ENCODE results near the gene MLLT10. TPM values are rescaled to one million over a fixed set of nuclear protein-coding genes. Genes with fewer than 3 reads are reported as not detected.

Gene MLLT10
- total and polyA plus RNA-seq, 9 donors, result 23.6 to 55.1 (median 36.8) TPM

DNA sequence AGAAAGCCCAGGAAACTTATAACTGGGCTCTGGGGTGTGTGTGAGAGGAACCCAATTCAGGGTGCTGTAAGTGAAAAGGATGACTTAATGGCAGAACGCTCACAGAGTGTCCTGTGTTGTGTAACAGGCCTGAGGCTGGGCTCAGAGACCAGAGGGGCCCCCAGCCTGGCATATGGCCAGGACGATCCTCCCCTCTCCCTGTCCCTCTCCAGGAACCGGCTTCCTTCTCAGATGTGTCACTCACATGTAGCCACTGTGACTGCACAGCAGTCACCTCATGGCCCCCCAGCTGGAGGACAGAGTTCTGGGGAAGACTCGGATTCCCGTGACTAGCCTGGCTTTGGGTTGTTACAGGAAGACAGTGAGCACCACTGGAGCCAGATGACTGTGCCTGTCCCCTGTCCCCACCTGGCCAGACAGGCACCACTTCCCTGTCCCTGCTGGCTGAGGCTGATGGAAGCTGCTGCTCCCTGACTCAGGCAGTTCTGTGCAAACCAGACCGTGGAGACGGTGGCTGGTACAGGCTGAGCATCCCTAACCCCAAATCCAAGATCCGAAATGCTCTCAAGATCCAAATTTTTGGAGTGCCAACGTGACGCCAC is 220.5 kb downstream of the MLLT10 start:
- intact Hi-C loops (cut with DNase I), result no loop called here
- H3K27ac ChIP-seq, result no peak overlapping the region
- TF ChIP-seq POLR2A (IDR thresholded peaks at IDR 0.05), result no peak
- TF ChIP-seq EP300 (IDR thresholded peaks at IDR 0.05), result no peak
- TF ChIP-seq, protein P1, sequence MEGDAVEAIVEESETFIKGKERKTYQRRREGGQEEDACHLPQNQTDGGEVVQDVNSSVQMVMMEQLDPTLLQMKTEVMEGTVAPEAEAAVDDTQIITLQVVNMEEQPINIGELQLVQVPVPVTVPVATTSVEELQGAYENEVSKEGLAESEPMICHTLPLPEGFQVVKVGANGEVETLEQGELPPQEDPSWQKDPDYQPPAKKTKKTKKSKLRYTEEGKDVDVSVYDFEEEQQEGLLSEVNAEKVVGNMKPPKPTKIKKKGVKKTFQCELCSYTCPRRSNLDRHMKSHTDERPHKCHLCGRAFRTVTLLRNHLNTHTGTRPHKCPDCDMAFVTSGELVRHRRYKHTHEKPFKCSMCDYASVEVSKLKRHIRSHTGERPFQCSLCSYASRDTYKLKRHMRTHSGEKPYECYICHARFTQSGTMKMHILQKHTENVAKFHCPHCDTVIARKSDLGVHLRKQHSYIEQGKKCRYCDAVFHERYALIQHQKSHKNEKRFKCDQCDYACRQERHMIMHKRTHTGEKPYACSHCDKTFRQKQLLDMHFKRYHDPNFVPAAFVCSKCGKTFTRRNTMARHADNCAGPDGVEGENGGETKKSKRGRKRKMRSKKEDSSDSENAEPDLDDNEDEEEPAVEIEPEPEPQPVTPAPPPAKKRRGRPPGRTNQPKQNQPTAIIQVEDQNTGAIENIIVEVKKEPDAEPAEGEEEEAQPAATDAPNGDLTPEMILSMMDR (IDR thresholded peaks at IDR 0.05), result no peak
- DNase-seq, result no peak
- H3K4me1 ChIP-seq (ENCODE audit: insufficient read depth), result peaks cover 8% of the 10 kb centered on the region
- H3K4me3 ChIP-seq, result no peak overlapping the region
- H3K9me3 ChIP-seq, result no peaks in the 10 kb centered on the region
- H3K27me3 ChIP-seq, result no peaks in the 10 kb centered on the region
- 82 to 88% (median 84%) methylated on average over 10 of the region's 10 CpGs for WGBS, 3 donors
- H3K36me3 ChIP-seq, result no peaks in the 10 kb centered on the region

DNA sequence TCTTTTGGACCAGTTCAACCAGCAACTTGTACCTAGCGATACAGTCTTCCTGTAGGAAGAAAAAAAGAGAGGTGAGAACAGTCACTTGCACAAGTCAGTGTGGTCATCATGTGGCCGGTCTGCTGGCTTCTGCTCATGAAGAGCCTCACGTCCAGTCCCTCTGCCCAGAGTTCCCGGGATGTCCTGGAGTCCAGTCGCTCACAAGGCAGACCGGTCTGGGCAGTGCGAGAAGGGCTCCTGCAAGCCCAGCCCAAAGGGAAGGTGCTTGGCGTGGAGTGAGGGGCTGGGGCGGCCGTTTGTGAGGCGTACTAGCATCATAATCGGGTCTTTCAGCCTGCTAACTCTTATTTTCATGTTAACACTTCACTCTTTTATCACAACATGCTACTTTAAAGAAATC is 222.7 kb downstream of the MLLT10 start:
- 60 to 86% (median 73%) methylated on average over 12 of the region's 12 CpGs for WGBS, 3 donors
- H3K36me3 ChIP-seq, result no peaks in the 10 kb centered on the region

DNA sequence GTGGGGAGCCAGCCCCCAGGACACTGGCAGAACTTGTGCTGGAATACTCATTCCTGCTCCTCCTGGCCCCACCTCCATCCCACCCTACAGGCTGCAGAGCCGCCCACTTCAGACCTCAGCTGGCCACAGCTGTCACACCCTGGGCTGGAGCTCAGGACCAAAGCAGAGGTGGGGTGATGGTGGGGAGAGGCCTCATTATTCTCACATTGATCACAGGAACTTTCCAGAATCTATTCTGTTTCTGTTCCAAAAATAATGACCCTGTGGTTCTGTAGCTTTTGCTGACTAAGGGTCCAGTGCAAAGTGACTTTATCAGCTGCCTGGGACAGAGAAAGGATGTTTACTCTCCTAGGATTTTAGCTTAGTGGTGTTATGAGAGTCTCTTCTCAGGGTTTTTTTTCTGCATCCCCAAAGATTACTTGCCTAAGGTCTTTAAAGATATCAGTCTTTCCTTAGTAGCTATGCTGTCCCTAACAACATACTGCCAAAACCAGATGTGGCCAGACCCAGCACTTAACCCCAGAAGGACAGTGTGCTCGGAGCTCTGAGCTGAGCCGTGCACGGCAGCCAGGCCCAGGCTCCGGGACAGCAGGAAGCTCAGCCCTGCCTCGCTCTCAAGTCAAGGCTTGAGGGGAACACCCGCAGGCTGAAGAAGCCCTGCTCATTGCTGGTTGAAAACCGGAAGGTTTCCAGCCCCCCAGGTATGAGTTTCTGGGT is 223.3 kb downstream of the MLLT10 start:
- H3K36me3 ChIP-seq, result no peaks in the 10 kb centered on the region
- H3K4me1 ChIP-seq (ENCODE audit: insufficient read depth), result peaks cover 8% of the 10 kb centered on the region
- intact Hi-C loops (cut with DNase I), result no loop called here
- DNase-seq, result no peak
- TF ChIP-seq, protein P1 (IDR thresholded peaks at IDR 0.05), result no peak
- no peak for TF ChIP-seq EP300 (IDR thresholded peaks at IDR 0.05)
- TF ChIP-seq POLR2A (IDR thresholded peaks at IDR 0.05), result no peak
- H3K27me3 ChIP-seq, result no peaks in the 10 kb centered on the region
- no peaks in the 10 kb centered on the region for H3K9me3 ChIP-seq
- 19 to 53% (median 28%) methylated on average over 8 of the region's 8 CpGs for WGBS, 3 donors
- H3K27ac ChIP-seq, result no peak overlapping the region
- no peak overlapping the region for H3K4me3 ChIP-seq

More for the DNA sequence above, 222.7 kb downstream of the MLLT10 start:
- no peak for TF ChIP-seq POLR2A (IDR thresholded peaks at IDR 0.05)
- TF ChIP-seq EP300 (IDR thresholded peaks at IDR 0.05), result no peak
- TF ChIP-seq, protein P1 (IDR thresholded peaks at IDR 0.05), result no peak
- Histone ChIP-seq H3K27ac (no peak overlapping the region), H3K4me1 (ENCODE audit: insufficient read depth) (peaks cover 8% of the 10 kb centered on the region), H3K27me3 (no peaks in the 10 kb centered on the region), H3K4me3 (no peak overlapping the region), H3K9me3 (no peaks in the 10 kb centered on the region)
- intact Hi-C loops (cut with DNase I), result no loop called here
- no peak for DNase-seq

DNA sequence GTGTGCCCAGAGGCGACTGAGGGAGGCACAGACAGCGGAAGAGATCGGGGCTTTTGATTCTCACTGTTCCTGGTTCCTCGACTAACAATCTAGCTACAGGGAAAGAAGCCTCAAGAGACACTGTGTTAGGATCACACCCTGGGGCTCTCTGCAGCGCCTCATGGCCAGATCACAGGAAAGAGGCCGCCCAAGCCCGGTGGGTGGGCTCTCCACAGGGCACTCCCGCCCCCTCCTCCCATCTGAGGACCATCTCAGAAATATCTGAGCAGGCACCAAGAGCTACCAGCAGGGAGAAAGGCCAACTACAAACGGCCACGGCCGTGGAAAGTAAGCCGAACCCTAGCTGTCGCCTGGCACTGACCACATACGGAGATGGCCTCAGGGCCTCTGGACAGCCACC is 224.2 kb downstream of the MLLT10 start:
- DNase-seq, result no peak
- Histone ChIP-seq H3K36me3 (no peaks in the 10 kb centered on the region), H3K4me1 (ENCODE audit: insufficient read depth) (peaks cover 8% of the 10 kb centered on the region), H3K27ac (no peak overlapping the region), H3K9me3 (no peaks in the 10 kb centered on the region), H3K27me3 (no peaks in the 10 kb centered on the region), H3K4me3 (no peak overlapping the region)
- 87 to 90% (median 88%) methylated on average over 14 of the region's 14 CpGs for WGBS, 3 donors
- intact Hi-C loops (cut with DNase I), result no loop called here
- no peak for TF ChIP-seq EP300 (IDR thresholded peaks at IDR 0.05)
- no peak for TF ChIP-seq POLR2A (IDR thresholded peaks at IDR 0.05)
- TF ChIP-seq, protein P1 (IDR thresholded peaks at IDR 0.05), result no peak

All from ovary (tissue), 9 donors.